Left colon (tissue), 2 donors: Measurements from ENCODE around the gene OCIAD1. TPM values are rescaled to one million over a fixed set of nuclear protein-coding genes. Genes with fewer than 3 reads are reported as not detected.

ENCODE experiments used
- ATAC-seq: fragments of 200-7000 bp; cut with Tn5 transposase; one replicate; pipeline ENCODE4 v1.9.1; 2020; ENCODE audit warnings: mild to moderate bottlenecking, moderate library complexity
- DNase-seq, 2 donors: peaks; one replicate each; pipeline ENCODE4 v3.0.0-alpha.2; 2020
- intact Hi-C, 2 donors: fragments of 100-400 bp; cut with DNase I in 1 of 2; cut with micrococcal nuclease in 1 of 2; formaldehyde crosslinking; loops; one replicate each; pipeline versions ENCODE4 v1.11.2 to v1.14.0; 2022; cut with DNase I, micrococcal nuclease
- total RNA-seq, 2 donors: library from RNA; stranded (reverse); fragmentation: NEBNext Ultra II Directional; extraction: Animal tissue kit (Norgen Biotek cat#: 25700); gene quantifications; one replicate each; pipeline ENCODE4 v1.2.1, GENCODE V29; 2021
- donor health status: DM: no; HTN: no; CAD: no.
- donor health status: DM: yes; HTN: yes; CAD: no.

The OCIAD1 gene
- total RNA-seq, 2 donors from 2014 or later, result 123 to 129 TPM

GRCh38 chr4:48907706-48908477 lies 77.0 kb downstream of the OCIAD1 start:
- ATAC-seq (no peak), DNase-seq (no peak)
- intact Hi-C loops, result no loop called here

- ATAC-seq (no peak), DNase-seq (no peak)
- intact Hi-C loops, result no loop called here
Measured at GRCh38 chr4:48908687-48909086, 77.8 kb downstream of the OCIAD1 start.

DNA sequence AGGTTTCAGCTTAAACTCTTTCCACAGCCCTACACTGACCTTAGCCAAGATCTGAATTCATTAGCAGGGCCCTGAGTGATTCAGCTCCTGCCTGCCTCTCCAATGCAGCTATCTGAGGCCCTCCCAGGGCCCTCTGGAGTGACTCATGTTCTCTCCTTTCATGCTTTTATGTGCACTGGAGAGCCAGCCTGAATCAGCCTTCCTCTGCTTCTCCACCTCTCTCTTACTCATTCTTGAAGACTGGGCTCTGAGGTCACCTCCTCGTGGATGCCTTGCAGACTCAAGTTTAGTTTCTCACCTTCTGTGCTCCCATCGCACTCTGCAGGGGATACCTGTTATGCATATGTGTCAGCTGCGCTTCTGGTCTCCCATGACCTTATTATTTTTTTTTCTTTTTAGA lies 78.8 kb downstream of the OCIAD1 start:
- DNase-seq (no peak), ATAC-seq (peak; percentile 20)
- intact Hi-C loops, result no loop called here

- ATAC-seq, result no peak
- DNase-seq, result no peak
- intact Hi-C loops, result no loop called here
Measured at GRCh38 chr4:48910511-48910910, 79.6 kb downstream of the OCIAD1 start.

Other genes starting within 250 kb of the OCIAD1 start
- 100 to 1,000 TPM; 288 to 437 TPM for gene FRYL, start 50.8 kb upstream of the OCIAD1 start, total RNA-seq
- 100 to 1,000 TPM in 1 of 2 donors, 10 to 100 TPM in 1; 91.6 to 164 TPM for gene OCIAD2, start 75.7 kb downstream of the OCIAD1 start, total RNA-seq
- gene CWH43, start 155.2 kb downstream of the OCIAD1 start, total RNA-seq, result 10 to 100 TPM; 25.5 to 56.8 TPM